Right lobe of liver (tissue), 4 donors: Measurements from ENCODE around the gene CEP135.

ENCODE experiments used
- CTCF ChIP-seq, 4 donors: fragments of 200-600 bp in 3 of 4; fragments of 450-650 bp in 1 of 4; IDR thresholded peaks; one replicate each; pipeline versions ENCODE4 v1.5.1 to v1.8.0; 2016 to 2022; ENCODE audit warnings: antibody characterized with exemption in 4 of 4, mild to moderate bottlenecking in 2 of 4
- POLR2A ChIP-seq: fragments of 450-650 bp; IDR thresholded peaks from one replicate; pipeline ENCODE4 v1.6.1; 2017; ENCODE audit warnings: antibody characterized with exemption, mild to moderate bottlenecking
- donor health status: DM: no; HTN: no; CAD: no.
- donor health status: DM: no; HTN: no; CAD: no.
- donor health status: DM: no; HTN: yes; CAD: no.

- TF ChIP-seq CTCF (IDR thresholded peaks at IDR 0.05) (no peak), POLR2A (no peak)
Measured at GRCh38 chr4:55955710-55956109, 7.0 kb downstream of the CEP135 start.
